ENCODE data around the gene ZNF391. TPM values are rescaled to one million over a fixed set of nuclear protein-coding genes. Genes with fewer than 3 reads are reported as not detected.
"Not testable (repeated sequence)": the region's sequence is repeated elsewhere in the genome, so short reads cannot be mapped to it uniquely, and the experiment has no call there.

Gene ZNF391
- polyA plus RNA-seq (2013, experiment 1 of 2; ENCODE audit: insufficient read length), result 2.8 TPM
- 2.9 TPM for polyA plus RNA-seq (2013, experiment 2 of 2; ENCODE audit: insufficient read length)

DNA sequence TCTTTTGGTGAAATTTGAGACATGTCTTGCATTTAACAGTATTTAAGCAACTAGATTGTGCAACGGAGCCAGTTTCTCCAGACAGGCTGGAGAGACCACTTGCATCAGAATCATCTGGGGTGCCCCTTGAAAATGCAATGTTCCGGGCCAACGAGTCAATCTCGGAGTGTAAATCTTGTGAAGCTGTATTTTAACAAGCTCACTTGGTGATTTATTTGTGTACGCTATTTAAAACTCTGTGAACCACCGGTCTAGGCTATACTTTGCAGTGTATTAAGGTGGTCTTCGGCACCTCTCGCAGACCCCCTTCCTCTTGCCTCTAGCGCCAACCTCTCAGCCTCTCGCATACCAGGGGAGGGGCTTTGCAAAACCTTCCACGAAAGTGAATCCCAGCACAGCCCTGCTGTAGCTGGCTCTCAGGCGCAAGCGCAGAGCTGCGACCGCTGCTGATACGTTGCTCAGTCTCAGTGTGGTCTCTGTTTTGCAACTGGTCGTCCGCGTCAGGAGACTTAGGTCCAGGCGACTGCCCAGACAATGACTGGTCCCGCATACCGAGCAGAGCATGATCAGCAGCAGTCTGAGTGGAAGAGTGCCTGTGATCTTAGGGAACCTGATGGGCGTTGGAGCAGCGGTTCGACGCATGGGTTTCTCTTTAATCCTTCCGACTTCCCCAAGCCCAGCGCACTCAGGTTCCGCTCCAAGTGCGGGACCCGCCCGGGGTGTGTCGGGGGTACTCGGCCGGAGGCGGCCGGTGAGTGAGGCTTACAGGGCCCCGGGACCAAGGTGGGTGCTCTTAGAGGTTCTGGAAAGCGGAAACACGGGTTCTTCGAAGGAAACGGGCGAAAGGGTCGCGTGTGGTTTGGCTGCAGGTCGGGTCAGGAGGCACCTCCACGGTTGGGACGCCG lies at the start of gene ZNF391:
TSS of gene ZNF391 (plus strand) at position 467 of the 905 bp plus-strand sequence. CDS start 11,612 bp downstream, outside the sequence.
- peak; percentile 88 for DNase-seq

DNA sequence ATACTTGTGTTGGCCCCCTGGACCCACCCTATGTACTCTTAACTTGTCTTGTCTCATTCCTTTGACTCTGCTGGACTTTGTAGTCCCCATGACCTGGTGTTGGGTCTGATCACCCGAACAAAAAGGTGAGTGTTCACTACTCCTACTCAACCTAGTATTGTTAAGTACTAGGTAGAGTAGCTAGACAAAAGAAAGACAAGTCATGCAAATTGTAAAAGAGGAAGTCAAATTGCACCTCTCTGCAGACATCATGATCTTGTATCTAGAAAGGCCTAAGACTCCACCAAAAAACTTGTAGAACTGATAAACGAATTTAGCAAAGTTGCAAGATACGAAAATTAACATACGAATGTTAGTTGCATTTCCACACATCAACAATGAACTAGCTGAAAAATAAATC lies 35.7 kb upstream of the ZNF391 start:
- no peak for DNase-seq

DNA sequence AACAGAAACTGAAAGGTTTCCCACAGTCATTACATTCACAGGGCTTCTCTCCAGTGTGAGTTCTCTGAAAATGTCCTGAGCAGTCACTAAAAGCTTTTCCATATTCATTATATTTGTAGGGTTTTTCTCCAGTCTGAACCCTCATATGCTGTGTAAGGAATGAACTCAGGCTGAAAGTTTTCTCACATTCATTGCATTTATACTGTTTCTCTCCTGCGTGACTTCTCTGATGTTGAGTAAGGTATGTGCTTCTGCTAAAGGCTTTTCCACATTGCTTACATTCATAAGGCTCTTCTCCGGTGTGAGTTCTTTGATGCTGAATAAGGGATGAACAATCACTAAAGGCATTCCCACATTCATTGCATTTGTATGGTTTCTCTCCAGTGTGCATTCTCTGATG lies 29.8 kb upstream of the ZNF391 start:
- no peak for DNase-seq

DNA sequence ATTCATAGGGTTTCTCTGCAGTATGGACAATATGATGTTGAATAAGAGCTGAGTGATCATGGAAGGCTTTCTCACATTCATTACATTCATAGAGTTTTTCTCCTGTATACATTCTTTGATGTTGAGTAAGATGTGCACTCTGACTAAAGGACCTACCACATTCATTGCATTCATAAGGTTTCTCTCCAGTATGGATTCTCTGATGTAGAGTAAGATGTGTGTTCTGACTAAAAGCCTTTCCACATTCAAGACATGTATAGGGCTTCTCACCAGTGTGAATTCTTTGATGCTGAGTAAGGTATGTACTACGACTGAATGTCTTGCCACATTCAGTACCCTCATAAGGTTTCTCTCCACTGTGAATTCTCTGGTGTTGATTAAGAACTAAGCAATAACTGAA lies 29.3 kb upstream of the ZNF391 start:
- no peak for DNase-seq

DNA sequence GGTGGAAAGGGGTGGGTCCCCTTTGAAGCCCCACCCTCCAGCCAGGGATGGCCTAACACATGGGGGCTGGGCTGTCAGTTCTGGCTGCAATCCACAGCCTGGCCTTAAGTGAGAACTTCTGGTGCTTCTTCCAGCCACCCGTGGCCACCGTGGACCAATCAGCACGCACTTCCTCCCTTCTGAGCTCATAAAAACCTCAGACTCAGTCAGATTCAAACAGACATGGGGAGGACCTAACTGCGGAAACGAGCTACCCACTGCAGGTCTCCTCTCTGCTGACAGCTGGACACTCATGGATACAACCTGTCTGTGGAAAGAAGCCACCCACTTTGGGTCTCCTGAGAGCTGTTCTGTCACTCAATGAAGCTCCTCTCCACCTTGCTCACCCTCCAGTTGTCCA lies 20.4 kb upstream of the ZNF391 start:
- DNase-seq, result no peak

DNA sequence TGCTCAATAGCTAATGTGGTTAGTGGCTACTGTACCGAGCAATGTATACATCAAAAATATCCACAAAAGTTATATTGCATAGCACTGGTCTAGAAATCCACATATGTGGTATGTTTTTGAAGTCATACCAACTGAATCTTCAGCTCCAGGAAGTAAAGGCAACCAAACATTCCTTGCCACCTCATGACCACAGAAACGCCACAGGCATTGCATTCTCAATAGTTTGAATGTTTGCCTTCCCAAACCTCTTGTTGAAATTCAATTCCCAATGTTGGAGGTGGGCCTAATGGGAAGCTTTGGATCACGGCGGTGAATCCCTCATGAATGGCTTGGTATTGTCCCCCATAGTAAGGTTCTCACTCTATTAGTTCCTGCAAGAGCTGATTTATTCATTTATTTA lies 18.2 kb upstream of the ZNF391 start:
- no peak for DNase-seq

DNA sequence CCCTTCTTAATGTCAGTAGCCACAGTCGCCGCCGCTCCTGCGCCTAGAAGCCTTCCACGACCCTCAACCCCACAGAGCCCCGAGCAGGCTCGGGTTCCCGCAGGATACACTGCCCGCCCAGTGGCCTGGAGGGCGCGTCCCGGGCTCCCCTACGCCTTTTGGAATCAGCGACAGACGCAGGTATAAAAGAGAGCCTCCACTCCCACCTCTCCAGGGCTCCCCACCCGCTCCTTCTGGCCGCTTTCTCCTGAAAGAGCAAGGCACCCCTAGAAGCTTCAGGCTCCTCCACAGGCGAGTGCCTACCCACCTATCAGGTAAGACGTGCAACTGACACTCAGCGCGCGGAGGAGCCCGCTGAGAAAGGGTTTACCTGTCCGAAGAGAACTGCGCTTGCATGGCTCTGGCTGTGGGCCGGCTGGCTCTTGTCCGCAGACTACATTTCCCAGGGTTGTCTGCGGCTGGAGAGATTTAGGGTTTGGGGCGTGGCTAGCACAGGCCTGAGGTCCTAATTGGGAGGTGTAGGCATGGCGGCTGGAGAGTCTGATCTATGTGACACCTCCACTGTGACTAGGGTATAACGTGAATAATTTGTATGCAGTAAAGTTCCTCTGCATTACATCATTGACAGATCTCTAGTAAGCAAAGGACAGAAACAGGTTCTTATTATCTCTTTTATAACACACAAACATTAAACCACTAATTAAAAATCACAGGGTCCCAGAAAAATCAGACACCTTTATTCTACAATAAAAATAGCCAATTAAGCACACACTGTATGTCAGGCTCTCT lies 13.5 kb upstream of the ZNF391 start:
- DNase-seq, result peak; percentile 59

DNA sequence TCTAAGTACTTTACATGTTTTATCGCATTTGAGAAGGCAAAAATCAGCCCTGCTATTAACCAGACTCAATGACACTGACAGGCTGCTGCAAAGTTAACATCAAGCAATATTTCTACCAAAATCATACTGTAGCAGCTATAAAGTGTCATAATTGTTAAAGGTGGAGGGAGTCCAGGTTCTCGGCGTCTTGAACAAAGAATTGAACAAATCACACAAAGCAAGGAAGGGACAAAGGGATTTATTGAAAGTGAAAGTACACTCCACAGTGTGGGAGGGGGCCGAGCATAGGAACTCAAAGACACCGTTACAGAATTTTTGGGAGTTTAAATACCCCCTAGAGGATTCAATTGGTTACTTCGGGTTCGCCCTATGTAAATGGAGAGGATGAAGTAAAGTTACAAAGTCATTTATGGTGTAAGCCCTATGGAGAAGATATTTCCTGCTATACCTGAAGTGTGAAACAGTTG lies 12.9 kb upstream of the ZNF391 start:
- peak; percentile 3 for DNase-seq

DNA sequence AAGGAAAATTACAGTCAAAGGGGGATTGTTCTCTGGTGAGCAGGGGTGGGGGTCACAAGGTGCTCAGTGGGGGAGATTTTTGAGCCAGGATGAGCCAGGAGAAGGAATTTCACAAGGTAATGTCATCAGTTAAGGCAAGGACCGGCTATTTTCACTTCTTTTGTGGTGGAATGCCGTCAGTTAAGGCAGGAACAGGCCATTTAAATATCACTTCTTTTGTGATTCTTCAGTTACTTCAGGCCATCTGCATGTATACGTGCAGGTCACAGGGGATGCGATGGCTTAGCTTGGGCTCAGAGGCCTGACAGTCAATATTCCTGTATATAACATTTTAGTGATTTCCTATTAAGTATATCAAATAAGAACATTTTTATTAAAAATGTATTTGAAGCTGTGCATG lies 10.2 kb upstream of the ZNF391 start:
- not testable (repeated sequence) for DNase-seq

DNA sequence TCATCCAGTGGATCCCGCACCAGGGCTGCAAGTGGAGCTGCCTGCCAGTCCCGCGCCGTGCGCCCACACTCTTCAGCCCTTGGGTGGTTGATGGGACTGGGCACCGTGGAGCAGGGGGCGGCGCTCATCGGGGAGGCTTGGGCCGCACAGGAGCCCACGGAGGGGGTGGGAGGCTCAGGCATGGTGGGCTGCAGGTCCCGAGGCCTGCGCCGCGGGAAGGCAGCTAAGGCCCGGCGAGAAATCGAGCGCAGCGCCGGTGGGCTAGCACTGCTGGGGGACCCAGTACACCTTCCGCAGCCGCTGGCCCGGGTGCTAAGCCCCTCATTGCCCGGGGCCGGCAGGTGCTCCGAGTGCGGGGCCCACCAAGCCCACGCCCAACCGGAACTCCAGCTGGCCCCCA lies 7.6 kb upstream of the ZNF391 start:
- DNase-seq, result not testable (repeated sequence)

DNA sequence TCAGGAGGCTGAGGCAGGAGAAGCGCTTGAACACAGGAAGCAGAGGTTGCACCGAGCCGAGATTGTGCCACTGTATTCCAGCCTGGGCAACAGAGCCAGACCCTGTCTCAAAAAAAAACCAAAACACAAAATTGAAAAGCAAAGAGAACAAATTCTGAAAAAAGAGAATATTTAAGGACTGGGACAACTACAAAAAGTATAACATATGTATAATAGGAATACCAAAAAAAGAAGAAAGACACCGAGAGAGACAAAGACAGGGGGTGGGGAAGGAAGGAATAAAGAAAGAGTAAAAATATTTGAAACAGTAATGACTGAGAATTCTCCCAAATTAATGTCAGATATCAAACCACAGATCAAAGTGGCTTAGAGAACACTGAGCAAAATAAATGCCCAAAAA lies 5.5 kb upstream of the ZNF391 start:
- DNase-seq, result no peak

DNA sequence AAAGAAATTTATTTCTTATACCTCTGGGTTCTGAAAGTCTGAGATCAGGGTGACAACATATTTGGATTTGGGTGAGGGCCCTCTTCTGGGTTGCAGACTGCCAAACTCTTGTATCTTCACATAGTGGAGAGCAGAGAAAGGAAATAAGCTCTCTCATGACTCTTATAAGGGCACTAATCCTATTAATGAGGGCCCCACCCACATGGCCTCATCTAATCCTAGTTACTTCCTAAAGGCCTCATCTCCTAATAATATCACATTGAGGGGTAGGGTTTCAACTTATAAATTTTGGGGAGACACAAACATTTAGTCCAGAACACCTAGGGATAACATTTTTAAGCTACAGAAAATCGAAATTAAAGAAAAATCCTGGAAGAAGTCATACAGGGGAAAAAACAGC lies 5.1 kb upstream of the ZNF391 start:
- DNase-seq, result no peak

DNA sequence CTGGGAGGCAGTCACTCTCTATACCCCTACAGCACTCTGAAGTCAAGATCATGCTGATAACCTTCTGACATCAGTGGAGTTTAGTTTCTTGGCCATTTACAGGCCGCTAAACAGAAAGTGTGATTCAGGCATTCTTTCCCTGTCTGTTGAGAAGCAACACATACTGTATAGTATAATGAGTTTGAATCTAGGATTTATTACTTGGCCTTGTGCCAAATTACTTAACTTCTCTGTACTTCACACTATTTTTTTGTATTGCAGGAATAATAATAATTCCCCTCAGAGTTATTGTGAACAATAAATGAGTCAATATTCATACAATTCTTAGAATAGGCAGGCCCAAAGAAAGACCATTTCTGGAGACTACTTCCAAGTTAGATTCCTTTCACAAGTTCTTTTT lies 4.1 kb downstream of the ZNF391 start:
- no peak for DNase-seq

DNA sequence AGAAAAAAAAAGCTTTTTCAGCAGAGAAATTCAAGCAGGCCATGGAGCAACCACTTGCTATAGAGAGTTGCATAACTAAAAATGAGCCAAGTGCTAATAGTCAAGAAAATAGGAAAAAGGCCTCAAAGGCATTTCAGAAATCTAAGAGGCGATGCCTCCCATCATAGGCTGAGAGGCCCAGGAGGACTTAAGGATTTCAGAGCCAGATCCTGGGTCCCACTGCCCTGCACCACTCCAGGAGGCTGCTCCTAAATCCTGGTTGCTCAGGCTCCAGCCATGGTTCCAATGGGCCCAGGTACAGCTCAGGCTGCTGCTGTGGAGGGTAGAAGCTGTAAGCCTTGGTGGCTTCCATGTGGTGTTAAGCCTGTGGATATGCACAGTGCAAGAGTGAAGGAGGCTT lies 5.5 kb downstream of the ZNF391 start:
- no peak for DNase-seq

DNA sequence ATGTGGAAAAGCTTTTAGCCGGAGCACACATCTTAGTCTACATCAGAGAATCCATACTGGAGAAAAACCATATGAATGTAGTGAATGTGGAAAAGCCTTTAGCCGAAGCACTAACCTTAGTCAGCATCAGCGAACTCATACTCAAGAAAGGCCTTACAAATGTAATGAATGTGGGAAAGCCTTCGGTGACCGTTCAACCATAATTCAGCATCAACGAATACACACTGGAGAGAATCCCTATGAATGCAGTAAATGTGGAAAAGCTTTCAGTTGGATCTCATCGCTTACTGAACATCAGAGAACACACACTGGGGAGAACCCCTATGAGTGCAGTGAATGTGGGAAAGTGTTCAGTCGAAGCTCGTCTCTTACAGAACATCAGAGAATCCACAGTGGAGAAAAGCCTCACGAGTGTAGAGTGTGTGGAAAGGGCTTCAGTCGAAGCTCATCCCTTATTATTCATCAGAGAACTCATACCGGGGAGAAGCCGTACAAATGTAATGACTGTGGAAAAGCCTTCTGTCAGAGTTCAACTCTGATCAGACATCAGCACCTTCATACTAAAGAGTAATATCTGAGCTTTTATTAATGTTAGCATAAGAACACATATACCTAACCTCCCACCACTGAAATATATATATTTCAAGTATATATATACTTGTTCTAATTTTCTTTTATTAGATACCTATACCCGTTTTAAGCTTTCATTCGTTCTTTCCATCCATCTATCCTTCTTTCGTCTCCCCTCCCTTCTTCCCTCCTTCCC lies 12.5 kb downstream of the ZNF391 start:
- DNase-seq, result no peak

DNA sequence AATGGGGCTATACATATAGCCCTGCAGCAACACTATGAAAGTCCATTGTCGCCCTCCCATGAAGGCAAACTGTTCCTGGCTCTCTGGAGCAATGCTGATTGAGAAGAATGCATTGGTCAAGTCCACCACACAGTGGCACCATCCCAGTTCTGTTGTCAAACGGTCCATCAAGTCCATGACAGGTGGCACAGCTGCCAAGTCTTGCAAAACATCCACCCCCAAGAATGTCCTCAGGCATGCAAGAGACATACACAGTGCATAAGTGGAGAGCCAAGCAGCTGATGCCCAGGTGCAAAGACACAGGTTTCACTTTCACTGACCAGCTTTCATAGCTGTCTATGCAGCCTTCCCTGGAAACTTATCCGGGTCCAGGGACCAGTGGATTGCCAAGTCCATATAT lies 17.5 kb downstream of the ZNF391 start:
- no peak for DNase-seq

DNA sequence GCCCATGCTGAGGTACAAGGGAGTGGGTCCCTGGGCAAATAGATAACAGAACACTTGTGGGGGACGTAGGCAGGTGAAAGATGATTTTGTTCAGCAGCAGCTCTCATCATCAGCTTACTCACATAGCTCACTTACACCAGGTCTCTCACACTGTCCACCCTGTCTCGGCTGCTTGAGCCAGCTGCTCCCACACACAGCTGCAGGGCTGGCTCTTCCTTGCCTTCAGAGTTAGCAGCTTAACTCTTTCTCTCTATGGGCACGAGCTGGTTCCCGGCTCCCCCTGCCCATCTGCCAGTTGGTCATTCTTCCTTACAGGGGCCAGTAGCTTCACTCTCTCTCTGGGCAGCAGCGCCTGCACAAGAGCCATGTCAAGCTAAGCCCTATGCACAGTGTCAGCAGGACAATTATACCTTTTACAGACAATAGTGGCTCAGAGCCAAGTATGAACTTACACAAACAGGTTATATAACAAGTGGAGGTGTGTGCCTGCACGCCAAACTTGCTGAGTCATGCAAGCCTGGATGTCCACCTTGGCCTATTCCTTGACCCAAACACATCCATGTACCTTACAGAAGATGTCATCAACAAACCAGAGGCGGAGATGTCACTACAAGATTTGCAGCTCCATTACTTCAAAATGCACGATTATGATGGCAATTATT lies 18.7 kb downstream of the ZNF391 start:
- no peak for DNase-seq

DNA sequence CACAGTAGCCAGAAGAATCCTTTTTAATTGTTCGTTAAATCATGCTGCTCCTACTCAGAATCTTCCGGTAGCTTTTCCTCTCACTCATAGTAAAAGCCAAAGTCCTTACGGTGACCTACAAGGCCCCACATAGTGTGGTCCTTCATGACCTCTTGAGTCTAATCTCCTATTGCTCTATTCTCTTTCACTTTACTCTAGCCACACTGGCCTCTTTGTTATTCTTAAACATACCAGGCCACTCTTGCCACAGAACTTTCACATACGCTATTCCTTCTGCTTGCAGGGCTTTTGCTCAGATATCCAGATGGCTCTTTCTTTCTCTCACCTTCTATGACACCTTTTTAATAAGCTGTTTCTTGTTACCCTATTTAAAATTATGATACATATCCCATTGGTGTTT lies 25.7 kb downstream of the ZNF391 start:
- DNase-seq, result no peak

DNA sequence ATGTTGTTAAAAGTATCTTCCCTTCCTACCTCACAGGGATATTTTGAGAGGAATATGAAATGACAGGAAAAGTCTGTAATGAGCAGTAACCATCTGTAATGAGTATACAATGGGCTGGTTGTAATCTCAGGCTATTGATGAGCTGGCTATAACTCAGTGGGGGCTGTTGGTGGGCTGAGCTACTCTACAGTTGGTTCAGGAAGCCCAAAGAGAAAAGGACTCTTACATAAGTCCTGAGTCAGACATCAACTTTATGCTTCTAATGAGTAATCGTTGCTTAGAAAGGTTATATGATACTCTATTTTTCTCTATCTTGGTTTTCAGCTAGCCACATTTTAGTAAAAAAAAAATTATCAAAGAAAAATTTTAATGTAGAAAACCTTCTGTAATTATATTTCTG lies 26.4 kb downstream of the ZNF391 start:
- no peak for DNase-seq

DNA sequence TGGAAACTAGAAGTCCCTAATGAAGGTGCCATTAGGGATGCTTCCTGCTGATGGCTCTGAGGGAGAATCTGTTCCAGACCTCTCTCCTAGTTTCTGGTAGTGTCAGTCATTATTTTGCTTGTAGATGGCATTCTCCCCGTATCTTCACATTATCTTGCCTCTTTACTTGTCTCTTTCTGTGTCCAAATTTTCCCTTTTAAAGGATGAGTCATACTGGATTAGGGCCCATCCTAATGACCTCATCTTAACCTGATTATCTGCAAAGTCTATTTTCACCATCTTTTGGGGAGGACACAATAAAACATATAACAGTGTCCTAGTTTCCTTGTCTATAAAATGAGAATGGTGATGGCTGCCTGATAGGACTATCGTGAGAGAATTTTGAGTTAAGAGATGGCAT lies 27.3 kb downstream of the ZNF391 start:
- DNase-seq, result no peak

DNA sequence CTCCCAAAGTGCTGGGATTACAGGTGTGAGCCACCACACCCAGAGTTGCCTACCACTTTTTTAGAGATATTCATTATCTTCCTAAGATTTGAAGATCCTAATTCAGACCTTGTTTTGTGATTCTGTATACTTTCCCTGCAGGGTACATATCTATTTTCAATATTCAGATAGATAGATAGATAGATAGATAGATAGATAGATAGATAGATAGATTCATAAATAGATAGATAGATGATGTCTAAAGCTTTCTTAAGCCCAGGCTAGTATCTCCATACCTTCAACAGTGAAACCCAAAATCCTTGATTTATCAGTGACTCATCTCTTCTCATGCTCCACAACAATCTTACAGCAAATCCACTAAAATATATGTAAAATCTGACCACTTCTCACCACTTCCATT lies 30.8 kb downstream of the ZNF391 start:
- DNase-seq, result no peak

DNA sequence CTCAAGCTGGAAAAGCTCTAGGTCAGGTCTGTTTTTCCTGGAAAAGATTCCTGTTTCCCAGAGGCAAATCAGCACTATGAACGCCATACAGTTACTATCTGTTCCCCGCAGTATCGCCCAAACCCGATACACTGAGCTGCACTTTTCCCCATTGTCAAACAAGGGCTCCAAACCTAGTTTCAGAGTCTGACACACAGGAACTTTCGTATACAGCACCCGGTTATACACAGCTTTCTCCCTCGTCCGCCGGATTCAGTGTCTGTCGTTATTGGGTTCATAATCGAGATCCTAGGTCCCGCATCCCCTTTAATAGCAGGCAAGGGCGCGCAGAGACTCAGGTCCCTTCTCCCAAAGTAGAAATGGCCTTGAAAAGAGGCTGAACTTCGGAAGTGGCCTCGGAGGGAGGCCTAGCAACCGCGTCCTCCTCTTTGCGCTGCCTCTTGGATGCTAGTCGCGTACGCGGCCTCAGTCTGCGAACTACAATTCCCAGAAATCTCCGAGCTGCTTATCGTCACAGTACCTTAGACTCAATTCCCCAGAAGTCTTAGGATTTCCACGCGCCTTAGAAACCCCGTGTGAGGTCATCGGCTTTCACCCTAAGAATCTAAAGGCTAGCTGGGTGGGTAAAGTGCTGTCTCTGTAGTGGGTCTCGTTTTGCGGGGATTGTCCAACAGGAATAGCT lies 34.2 kb downstream of the ZNF391 start:
- no peak for DNase-seq
